Astrocyte (in vitro differentiated cells and primary cell): ENCODE data around the gene PIP4K2C. TPM values are rescaled to one million over a fixed set of nuclear protein-coding genes. Genes with fewer than 3 reads are reported as not detected.

Experiments
- DNase-seq: peaks from one replicate; pipeline ENCODE4 v3.0.0-alpha.2; 2010; ENCODE audit warnings: low read depth
- FAIRE-seq: peaks from 2 replicates; lab custom pipeline; 2011; peaks lifted over from hg19 to GRCh38; lab: Jason Lieb, UNC
- H2AFZ ChIP-seq: 2 replicates; pipeline ENCODE4 v1.6.0; 2012; ENCODE audit warnings: low read depth, low read length, inconsistent platforms
- H3K27ac ChIP-seq: 2 replicates; pipeline ENCODE4 v1.5.1; 2011; ENCODE audit warnings: low read depth, low read length, inconsistent platforms
- H3K27me3 ChIP-seq: 2 replicates; pipeline ENCODE4 v1.6.0; 2011; ENCODE audit warnings: low read length, inconsistent platforms; ENCODE audit not compliant: insufficient read depth
- H3K36me3 ChIP-seq: 2 replicates; pipeline ENCODE4 v1.5.1; 2011; ENCODE audit warnings: low read length, inconsistent platforms; ENCODE audit not compliant: insufficient read depth
- H3K4me1 ChIP-seq: 2 replicates; pipeline ENCODE4 v1.5.1; 2011; ENCODE audit warnings: low read length, inconsistent platforms; ENCODE audit not compliant: insufficient read depth
- H3K4me2 ChIP-seq: 2 replicates; pipeline ENCODE4 v1.6.0; 2012; ENCODE audit warnings: low read length, inconsistent platforms
- H3K4me3 ChIP-seq: 2 replicates; pipeline ENCODE4 v1.5.1; 2011; ENCODE audit warnings: low read depth, mild to moderate bottlenecking, low read length, inconsistent platforms; ENCODE audit not compliant: insufficient read depth
- H3K79me2 ChIP-seq: 2 replicates; pipeline ENCODE4 v1.6.0; 2012; ENCODE audit warnings: mild to moderate bottlenecking, low read length, inconsistent platforms; ENCODE audit not compliant: insufficient read depth
- H3K9ac ChIP-seq: 2 replicates; pipeline ENCODE4 v1.6.0; 2012; ENCODE audit warnings: mild to moderate bottlenecking, low read length, inconsistent platforms
- H3K9me3 ChIP-seq: 2 replicates; pipeline ENCODE4 v1.5.1; 2012; ENCODE audit warnings: low read depth, mild to moderate bottlenecking, low read length, inconsistent platforms; ENCODE audit not compliant: insufficient read depth
- H4K20me1 ChIP-seq: 2 replicates; pipeline ENCODE4 v1.6.0; 2012; ENCODE audit warnings: low read length, inconsistent platforms; ENCODE audit not compliant: insufficient read depth
- H3K27ac Mint-ChIP-seq: one replicate; pipeline ENCODE4 v1.8.0; 2021; ENCODE audit warnings: mild to moderate bottlenecking, mixed read lengths; ENCODE audit not compliant: unreplicated experiment
- H3K27me3 Mint-ChIP-seq: one replicate; pipeline ENCODE4 v1.8.0; 2021; ENCODE audit warnings: low read depth, mixed read lengths; ENCODE audit not compliant: unreplicated experiment
- H3K36me3 Mint-ChIP-seq: one replicate; pipeline ENCODE4 v1.8.0; 2021; ENCODE audit warnings: low read depth, mixed read lengths; ENCODE audit not compliant: unreplicated experiment
- H3K4me1 Mint-ChIP-seq: one replicate; pipeline ENCODE4 v1.8.0; 2021; ENCODE audit warnings: low read depth, mixed read lengths; ENCODE audit not compliant: unreplicated experiment
- H3K4me3 Mint-ChIP-seq: one replicate; pipeline ENCODE4 v1.8.0; 2021; ENCODE audit warnings: mild to moderate bottlenecking, moderate library complexity, mixed read lengths; ENCODE audit not compliant: unreplicated experiment
- H3K9me3 Mint-ChIP-seq: one replicate; pipeline ENCODE4 v1.8.0; 2021; ENCODE audit warnings: mild to moderate bottlenecking, mixed read lengths; ENCODE audit not compliant: unreplicated experiment
- EZH2 ChIP-seq: IDR thresholded peaks from 2 replicates; pipeline ENCODE4 v1.6.1; 2012; ENCODE audit warnings: mild to moderate bottlenecking, low read length, inconsistent platforms; ENCODE audit not compliant: insufficient read depth
- total RNA-seq: library from RNA; stranded (reverse); gene quantifications from 2 replicates; pipeline ENCODE4 v1.2.1, GENCODE V29; 2021
- TF ChIP-seq, protein P1 (sequence below): IDR thresholded peaks from 2 replicates; pipeline ENCODE4 v1.5.1; 2011; ENCODE audit warnings: low read depth, mild to moderate bottlenecking, inconsistent platforms, low read length, moderate library complexity; ENCODE audit not compliant: insufficient read depth

Gene PIP4K2C
- total RNA-seq, 1 donor from 2014 or later: 43.3 TPM

DNA sequence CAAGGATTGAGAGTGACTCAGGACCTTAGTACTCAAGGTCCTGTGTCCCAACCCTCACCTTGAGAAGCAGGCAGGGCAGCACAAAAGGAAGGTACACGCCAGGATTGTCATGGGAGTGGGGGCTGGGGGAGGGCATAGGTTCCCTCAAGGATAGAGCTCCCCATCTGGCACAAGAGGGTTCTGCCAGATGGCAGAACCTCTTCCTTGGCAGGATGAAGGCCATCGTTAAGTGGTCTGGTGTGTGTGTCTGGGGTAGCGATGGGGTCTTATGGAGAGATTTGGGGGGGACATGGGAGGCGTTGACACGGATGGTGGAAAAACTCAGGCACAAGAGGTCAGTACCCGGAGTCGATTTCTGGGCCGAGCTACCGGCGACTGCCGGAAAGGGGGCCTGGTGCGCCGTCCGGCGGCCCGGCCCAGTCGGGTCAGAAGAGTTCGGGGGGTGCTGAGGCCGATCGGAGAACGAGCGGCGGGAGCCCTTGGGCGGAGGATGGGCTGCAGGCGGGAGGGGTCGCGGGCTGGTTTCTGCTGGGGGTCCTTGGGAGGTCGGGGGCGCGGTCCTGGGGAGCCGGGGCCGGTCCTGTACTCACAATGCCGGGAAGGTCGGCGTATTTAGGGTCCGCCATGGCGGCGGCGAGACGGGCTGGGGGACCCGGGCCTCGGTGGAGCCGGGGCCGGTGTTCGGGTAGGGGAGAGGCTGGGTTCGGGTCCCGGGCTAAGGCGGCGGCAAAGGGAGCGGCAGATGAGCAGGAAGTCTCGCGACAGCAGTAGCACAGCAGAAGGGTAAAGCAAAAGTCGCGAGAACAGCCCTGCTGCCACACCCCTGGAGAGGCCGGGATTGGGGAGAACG is 44.3 kb upstream of the PIP4K2C start, which contains the start of gene DCTN2:
DCTN2 (minus strand) TSS at position 755 of the 850 bp plus-strand sequence; CDS start at position 626, 129 bp downstream.
- H3K4me1 Mint-ChIP-seq: peaks cover 26% of the 10 kb centered on the region
- DNase-seq (peak; percentile 91), FAIRE-seq (no peak)
- H2AFZ ChIP-seq: peak within 1 kb of the TSS; percentile 79
- TF ChIP-seq, protein P1, sequence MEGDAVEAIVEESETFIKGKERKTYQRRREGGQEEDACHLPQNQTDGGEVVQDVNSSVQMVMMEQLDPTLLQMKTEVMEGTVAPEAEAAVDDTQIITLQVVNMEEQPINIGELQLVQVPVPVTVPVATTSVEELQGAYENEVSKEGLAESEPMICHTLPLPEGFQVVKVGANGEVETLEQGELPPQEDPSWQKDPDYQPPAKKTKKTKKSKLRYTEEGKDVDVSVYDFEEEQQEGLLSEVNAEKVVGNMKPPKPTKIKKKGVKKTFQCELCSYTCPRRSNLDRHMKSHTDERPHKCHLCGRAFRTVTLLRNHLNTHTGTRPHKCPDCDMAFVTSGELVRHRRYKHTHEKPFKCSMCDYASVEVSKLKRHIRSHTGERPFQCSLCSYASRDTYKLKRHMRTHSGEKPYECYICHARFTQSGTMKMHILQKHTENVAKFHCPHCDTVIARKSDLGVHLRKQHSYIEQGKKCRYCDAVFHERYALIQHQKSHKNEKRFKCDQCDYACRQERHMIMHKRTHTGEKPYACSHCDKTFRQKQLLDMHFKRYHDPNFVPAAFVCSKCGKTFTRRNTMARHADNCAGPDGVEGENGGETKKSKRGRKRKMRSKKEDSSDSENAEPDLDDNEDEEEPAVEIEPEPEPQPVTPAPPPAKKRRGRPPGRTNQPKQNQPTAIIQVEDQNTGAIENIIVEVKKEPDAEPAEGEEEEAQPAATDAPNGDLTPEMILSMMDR: no peak
- TF ChIP-seq EZH2: no peak
- peaks cover 41% of the 10 kb centered on the region for H3K79me2 ChIP-seq
- peak within 1 kb of the TSS; percentile 98 for H3K27ac Mint-ChIP-seq
- peak within 1 kb of the TSS; percentile 100 for H3K9ac ChIP-seq
- H3K36me3 ChIP-seq: peaks cover 3% of the 10 kb centered on the region
- peaks cover 3% of the 10 kb centered on the region for H3K9me3 Mint-ChIP-seq
- peak within 1 kb of the TSS; percentile 90 for H3K4me3 ChIP-seq
- H3K4me1 ChIP-seq: peaks cover 21% of the 10 kb centered on the region
- no peaks in the 10 kb centered on the region for H3K9me3 ChIP-seq
- peaks cover 11% of the 10 kb centered on the region for H3K27me3 Mint-ChIP-seq
- peaks cover 10% of the 10 kb centered on the region for H3K27me3 ChIP-seq
- peaks cover 30% of the 10 kb centered on the region for H4K20me1 ChIP-seq
- H3K4me2 ChIP-seq: peak within 1 kb of the TSS; percentile 99
- peak within 1 kb of the TSS; percentile 98 for H3K4me3 Mint-ChIP-seq
- peaks cover 13% of the 10 kb centered on the region for H3K36me3 Mint-ChIP-seq
- peak within 1 kb of the TSS; percentile 91 for H3K27ac ChIP-seq

GRCh38 chr12:57547288-57548012 is 43.5 kb upstream of the PIP4K2C start:
- H3K9ac ChIP-seq: peak overlapping the region; percentile 100
- peak overlapping the region; percentile 99 for H3K4me2 ChIP-seq
- H2AFZ ChIP-seq: peak overlapping the region; percentile 79
- FAIRE-seq (peak; percentile 56), DNase-seq (no peak)
- peak overlapping the region; percentile 91 for H3K27ac ChIP-seq
- H3K4me1 Mint-ChIP-seq: peaks cover 31% of the 10 kb centered on the region
- peak overlapping the region; percentile 87 for H3K27ac Mint-ChIP-seq
- peaks cover 13% of the 10 kb centered on the region for H3K36me3 Mint-ChIP-seq
- H3K4me3 Mint-ChIP-seq: peak overlapping the region; percentile 98
- H3K79me2 ChIP-seq: peaks cover 38% of the 10 kb centered on the region
- TF ChIP-seq, protein P1: no peak
- TF ChIP-seq EZH2: no peak
- peaks cover 30% of the 10 kb centered on the region for H4K20me1 ChIP-seq
- H3K27me3 ChIP-seq: peaks cover 10% of the 10 kb centered on the region
- peak overlapping the region; percentile 90 for H3K4me3 ChIP-seq
- peaks cover 3% of the 10 kb centered on the region for H3K9me3 Mint-ChIP-seq
- peaks cover 3% of the 10 kb centered on the region for H3K36me3 ChIP-seq
- peaks cover 23% of the 10 kb centered on the region for H3K4me1 ChIP-seq
- no peaks in the 10 kb centered on the region for H3K9me3 ChIP-seq
- H3K27me3 Mint-ChIP-seq: peaks cover 11% of the 10 kb centered on the region
